ENCODE data around the gene SOX14.

The SOX14 gene
- long read RNA-seq, donor 1, result 0 reads
- long read RNA-seq, donor 2, result 0 reads
- long read RNA-seq, donor 3, result 0 reads
- long read RNA-seq, donor 4, result 0 reads
- long read RNA-seq, donor 5, result 0 reads
- long read RNA-seq, donor 6, result 0 reads
- long read RNA-seq, donor 7, result 0 reads
- long read RNA-seq, donor 8, result 0 reads

DNA sequence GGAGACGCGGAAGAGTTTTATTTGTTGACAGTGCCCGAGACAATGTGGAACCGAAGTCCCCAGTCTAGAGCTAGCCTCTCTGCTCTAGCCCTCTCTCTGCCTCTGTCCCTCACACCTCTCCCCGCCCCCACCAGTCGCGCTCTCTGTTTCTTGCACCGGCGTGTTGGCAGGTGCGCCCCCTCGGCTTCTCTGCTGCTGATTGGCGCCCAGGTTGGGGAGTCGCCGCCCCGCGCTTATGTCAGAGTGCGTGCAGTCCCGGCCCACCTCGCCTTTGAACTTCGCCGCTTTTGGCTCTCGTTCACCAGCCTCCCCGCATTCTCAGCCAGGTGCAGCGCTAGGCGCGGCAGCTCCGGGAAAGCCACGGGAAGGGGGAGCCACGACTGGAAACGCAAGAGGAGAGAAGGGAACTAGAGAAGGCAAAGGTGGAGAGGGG, at the start of gene SOX14:
Gene SOX14 (plus strand): TSS at position 315 of the 433 bp plus-strand sequence. CDS start 470 bp downstream, outside the sequence.
- DNase-seq, result peak; percentile 61

DNA sequence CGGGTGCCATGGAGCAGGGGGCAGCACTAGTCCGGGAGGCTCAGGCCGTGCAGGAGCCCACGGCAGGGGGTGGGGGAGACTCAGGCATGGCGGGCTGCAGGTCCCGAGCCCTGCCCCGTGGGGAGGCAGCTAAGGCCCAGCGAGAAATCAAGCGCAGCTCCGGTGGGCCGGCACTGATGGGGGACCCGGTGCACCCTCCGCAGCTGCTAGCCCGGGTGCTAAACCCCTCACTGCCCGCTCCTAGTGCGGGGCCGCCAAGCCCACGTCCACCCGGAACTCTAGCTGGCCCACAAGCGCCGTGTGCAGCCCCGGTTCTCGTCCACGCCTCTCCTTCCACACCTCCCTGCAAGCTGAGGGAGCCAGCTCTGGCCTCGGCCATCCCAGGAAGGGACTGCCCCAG, 49.6 kb upstream of the SOX14 start:
- DNase-seq, result no peak

DNA sequence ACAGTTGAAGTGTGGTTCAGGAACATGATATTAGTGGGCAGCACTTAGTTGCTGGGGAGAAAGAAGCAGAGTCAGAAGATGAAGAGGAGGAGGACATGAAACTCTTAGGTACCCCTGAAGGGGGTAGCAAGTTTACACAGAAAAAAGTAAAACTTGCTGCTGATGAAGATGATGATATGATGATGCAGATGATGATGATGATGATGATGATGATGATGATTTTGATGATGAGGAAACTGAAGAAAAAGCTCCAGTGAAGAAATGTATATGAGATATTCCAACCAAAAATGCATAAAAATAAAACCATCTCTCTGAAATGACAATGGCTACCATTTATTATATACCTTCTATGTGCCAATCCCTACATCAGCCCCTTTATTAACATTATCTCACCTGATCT, 39.9 kb upstream of the SOX14 start:
- DNase-seq, result no peak

DNA sequence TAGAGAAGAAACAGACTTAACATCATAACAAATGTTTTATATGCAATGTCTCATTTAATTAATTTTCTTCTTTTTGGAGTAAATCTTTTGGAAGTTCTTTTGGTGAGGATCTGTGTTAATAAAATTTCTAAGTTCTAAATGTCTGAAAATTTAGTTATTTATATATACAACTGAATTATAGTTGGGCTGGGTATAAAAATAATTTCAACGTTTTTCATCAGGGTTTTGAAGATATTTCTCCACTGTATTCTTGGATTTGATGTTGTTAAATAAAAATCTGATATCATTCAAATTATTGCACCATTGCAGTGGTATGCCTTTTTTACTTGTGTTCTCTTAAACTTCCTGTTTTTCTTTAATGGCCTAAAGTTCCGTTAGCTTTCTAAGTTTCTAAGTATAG, 26.9 kb upstream of the SOX14 start:
- no peak for DNase-seq

DNA sequence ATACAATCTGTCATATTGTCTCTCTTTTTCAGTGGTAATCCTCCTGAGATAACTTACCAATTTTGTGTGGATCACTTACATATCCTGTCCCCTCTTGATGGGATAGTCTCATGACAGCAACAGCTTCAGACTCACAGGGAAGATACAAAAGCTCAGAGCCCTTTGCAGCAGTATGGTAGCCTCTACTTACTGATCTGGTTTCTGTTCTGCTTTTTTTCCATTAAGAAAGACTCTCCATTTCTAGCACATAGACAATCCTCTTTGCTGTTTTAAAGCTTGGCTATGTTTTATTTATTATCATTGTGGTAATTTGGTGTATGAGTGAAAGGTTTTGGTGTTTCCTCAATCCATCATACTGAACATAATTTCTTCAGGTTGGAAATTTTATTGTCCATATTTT, 25.4 kb upstream of the SOX14 start:
- no peak for DNase-seq

DNA sequence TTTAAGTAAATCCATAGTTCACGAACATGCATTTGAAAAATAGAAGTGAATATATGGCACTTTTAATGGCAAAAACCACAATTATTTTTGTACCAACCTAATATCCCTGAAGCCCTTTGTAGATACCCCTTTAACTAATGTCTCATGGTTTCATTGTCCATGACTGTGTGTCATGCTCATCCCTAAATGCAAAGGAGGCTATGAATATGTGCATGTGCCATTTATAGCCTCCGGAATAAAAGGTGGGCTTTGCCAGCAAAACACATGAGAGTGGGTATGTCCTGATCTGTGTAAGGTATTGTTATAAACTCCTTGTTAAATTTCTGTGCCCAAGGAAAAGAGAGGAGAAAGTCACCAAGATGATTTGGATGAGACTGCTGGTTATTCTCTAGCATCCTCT, 20.5 kb upstream of the SOX14 start:
- no peak for DNase-seq

DNA sequence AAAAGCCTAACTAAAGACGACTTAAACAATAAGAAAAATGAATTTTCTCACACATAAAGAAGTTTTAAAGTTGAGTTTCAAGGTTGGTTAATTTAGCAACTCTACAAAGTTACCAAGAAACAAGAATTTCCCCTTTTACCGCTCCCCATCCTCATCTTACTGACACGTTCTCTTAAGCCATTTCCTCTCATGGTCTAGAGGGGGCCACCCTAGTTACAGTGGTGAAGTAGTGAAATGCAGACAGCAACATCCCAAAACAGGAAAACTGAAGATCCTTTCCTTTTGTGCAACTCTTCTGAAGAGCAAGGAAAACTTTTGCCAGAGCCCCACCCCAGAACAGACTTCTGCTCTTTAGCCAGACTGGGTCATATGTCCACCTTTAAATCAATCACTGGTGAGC, 17.3 kb upstream of the SOX14 start:
- DNase-seq, result no peak

DNA sequence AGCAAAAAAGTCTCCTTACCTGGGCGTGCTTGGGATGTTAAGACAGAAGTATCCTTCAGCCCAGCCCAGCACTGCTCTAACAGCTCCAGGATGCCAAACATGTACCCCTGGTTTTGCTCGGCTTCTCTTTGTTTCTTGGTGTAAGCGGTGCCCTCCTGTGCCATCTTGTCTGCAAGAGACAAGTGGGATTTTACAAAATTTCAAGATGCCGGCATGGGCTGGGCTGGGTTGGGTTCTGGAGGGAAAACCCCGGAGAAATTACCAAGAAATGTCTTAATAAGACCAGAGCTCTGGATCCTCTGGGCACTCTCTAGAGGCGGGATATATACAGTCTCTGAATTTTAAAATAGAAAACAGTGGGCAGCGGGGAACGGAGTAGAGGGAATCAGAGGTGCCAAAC, 4.6 kb upstream of the SOX14 start:
- no peak for DNase-seq

DNA sequence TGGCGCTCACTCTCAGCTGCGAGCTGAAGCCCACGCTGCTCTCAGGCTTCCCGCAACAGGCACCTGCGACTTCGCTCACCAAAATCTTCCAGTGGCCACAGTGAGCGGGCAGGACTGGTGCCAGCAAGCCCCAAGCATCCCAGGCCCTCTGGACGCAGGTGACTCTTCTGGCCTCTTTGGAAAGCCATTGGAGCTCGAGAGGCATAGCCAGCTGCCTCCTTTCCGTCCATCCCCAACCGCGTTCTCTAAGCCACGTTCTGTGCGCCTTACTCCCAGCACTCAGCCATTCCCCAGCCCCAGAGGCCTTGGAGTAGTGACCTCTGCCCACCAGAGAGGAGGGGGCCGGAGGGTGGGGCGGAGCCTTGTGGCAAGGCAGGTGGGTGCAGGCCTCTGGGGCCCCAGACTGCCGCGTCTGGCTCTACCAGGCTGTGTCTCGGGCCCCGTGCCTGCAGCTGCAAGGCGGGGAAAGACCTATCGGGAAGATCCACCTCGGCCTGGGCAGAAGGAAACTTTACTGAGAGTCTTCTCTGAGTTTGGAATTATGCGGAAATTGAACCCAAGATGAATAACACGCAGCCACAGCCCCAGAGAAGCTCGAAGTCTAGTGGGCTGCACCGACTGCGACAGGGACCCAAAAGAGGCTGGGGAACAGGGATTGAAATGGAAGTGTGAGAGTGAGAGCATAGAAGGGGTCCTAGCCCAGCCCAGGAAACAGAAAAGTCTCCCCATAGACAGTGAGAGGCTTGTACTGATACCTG, 3.6 kb upstream of the SOX14 start:
- peak; percentile 17 for DNase-seq

DNA sequence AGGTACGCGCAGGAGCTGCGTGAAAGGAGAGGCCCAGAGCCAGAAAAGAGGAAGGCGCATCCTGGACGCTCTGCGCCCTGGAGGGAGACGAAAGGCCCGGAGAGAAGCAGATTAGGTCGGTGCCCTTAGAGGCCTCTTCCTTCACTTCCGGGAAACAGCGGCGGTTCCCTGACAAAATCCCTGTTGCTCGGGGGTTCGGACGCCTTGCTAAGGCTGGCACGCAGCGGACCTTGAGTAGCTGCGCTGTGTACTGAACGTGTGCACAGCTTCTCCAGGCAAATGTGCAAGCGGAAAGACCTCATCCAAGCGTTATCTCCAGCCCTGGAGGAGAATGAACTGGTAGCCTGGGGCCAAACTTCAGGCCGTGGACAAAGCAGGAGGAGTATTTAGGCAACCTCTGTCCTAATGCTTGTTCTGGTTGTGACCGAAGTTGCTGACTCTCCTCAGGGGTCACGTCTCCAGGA, 3.0 kb upstream of the SOX14 start:
- peak; percentile 20 for DNase-seq

DNA sequence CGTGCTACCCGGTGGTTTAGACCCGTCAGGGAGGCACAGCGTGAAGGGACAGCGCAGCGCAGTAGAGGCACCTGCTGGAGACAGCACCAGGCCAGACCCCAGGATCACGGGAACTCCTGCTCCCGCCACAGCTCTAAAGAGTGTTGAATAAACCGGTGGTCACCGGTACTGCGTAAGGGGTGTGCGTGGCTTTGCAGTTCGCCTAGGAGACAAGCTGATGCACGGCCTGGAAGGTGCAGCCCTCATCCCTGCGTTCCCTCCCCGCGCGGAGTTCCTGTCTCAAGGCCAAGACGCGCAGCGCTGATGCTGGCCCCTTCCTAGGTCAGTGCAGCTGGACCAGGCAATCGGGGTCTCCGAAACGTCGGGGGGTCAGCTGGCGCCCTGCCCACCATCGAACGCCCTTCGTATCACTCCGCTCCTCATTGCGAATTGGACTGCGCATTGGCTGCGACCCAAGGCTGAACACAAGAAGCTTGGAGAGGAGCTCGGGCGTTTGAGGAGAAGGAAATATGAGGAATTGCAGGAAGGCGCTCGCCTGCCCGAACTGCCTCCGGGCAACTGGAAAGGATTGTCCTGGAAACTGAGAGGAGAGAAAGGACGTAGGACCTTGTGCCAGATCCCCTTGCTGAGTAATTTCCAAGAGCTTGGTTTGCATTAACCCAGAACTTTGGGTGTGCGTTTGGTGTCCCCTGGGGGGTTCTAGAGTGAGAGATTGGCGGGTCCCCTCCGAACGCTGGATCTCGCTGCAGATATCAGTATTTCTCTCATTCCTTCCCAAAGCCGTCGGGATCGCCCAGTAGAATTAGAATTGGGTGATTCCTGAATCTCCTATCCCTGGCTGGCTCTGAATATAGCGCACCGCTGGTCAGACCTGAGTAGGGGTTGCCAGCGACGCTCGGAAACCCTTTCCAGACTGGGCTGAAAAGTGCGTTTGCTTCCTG, 2.3 kb upstream of the SOX14 start:
- no peak for DNase-seq

DNA sequence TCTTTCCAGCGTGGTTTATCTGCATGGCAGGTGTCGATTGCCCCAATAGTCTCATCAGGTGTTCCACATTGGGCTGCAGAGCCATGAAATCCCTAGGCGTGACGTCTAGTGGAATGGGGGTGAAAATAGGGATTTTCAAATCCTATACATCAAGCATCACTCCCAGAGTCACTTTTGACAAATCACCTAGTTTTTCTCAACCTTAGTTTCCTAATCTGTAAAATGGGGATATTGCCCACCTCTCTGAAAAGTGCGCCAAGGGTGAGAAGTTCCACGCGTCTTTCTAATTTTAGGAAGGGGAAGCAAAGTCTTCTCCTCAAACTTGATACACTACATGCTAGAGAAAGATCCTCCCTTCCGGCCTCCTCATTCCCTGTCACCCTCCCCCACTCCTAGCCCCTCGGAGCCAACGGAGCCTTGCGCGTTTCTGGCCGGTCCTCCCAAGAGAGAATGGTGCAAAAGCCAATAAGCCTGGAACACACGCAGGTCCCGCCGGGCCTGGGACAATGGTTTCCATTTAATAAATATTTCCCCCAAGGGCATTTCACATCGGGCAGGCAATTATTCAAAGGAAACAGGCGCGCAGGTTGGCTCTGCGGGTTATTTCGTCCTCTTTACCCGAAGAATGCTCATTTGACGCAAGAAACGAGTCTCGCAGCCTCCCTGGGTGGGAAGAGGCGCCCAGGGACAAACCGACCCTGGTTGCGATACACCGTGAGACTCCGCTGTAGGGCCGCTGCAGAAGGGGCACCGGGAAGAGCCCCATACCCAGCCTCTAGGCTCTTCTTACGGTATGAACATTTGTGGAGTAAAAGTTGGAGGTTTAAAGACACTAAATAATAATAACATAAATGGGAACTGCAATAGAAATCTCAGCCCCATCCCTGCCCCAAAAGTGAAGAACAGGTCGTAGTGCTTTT, 1.2 kb upstream of the SOX14 start:
- peak; percentile 21 for DNase-seq

DNA sequence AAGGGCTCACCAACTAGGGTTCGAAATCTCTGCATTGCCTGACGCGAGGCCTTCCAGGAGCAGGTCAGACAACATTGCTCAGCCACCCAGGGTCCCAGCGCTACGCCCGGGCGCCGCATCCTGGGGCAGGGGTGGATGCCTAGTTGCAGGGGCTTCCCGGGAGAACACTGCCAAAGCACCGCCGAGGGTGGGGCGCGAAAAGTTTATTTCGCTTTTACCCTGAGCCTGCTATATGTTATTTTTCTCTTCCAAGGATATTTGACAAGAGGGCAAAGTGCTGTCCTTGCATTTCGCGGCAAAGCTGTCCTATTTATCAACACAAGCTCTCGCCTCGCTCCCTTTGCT, 549 bp upstream of the SOX14 start:
- no peak for DNase-seq

DNA sequence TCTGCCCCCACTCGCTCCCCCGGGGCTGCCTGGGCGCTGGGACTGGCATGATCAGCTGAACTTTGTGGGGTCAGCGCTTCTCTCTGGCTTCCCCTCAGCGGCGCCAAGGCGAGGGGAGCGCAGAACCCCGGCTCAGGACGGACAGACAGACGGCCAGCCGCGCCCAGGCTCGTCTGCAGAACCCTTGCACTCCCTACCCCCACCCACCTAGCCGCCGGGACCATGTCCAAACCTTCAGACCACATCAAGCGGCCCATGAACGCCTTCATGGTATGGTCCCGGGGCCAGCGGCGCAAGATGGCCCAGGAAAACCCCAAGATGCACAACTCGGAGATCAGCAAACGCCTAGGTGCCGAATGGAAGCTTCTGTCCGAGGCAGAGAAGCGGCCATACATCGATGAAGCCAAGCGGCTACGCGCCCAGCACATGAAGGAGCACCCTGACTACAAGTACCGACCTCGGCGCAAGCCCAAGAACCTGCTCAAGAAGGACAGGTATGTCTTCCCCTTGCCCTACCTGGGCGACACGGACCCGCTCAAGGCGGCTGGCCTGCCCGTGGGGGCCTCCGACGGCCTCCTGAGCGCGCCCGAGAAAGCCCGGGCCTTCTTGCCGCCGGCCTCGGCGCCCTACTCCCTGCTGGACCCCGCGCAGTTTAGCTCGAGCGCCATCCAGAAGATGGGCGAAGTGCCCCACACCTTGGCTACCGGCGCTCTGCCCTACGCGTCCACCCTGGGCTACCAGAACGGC, 621 bp downstream of the SOX14 start:
- DNase-seq, result no peak

DNA sequence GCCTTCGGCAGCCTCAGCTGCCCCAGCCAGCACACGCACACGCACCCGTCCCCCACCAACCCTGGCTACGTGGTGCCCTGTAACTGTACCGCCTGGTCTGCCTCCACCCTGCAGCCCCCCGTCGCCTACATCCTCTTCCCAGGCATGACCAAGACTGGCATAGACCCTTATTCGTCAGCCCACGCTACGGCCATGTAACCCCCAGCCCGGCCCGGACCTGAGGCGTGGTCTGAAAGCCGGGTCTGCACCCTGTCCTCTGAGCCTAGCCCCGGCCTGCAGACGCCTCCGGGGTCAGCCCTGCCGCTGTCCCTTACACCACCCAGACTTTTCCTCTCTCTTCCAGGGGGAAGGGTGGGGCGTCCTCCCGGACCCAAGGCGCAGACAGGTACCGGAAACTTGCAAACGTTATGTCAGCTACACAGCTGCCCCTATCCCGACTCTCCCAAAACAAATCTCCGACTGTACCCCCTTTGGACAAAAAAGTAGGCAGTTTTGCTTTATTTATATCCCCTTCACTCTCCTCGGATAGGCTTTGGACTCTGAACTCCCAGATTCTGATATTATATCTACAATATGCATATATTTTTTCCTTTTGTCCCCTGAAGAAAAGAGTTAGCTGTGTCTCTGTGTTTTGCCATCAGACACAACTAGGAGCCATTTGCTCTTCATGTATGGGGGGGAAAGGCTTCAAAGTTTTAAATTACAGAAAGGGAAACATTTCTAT, 1.4 kb downstream of the SOX14 start:
- peak; percentile 42 for DNase-seq

DNA sequence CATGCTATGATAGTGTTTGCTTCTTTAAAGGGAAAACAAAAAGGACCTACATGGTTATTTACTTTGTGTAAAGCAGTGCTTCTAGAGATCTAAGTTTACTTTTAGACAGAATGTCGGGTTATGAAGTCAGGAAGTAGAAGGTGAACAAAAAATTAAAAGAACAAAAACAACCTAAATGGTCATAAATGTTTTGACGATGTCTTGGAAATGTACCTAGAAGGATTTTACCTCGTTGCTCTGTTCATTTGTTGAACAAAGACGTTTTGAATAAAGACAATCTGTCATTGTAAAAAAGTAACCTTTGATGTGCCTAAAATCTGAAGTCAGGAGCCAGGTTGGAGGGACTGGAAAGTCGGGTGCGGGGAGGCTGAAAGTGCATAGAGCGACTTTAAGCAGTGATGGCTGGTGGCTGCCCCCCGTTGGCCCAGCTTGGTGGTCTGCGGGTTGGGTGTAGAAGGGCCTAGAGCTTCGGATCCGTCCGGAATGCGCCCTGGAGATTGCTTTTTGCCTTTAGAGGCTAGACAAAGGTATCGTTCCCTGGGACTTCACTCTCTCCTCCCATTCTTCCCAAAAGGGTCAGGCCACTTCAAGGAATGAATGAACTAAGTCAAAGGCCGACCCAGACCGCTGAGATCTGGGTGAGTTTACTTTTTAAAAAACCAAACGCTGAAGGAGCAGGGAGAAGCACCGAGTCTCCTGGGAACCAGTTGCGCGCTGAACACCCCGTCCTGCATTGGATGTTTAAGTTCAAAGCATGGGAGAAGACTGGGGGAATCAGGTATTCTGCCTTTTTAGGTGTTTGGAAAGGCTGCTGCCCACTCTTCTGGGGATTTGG, 2.1 kb downstream of the SOX14 start:
- peak; percentile 41 for DNase-seq

DNA sequence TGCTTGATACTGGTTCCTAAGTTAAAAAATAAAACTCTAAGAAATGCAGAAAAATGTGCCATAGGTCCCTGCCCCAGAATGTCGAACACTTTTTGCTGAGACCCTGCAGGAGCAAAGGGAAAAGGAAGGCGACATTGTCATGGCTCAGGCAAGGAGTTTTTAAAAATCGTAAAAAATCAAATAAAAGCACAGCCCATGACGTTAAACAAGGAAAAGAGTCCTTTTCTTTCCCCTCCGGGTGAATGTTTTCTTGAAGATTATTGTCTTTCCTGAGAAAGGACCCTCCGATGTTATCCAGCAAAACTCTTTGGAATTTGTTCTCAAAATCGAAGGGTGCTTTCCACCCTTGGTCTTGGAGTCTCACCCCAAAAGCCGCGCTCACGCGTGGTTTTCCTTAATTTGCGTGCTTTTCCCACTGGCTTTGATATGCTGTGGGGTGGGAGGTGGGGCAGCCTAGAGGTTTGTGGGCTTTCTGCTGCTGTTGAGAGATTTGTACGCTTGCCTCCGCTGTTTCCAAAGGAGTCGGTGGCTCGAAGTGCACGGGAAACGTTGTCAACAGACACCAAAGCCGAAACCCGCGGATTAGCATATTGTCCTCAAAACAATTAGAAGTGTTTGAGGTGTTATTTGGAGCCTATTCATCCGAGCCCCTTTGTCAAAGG, 2.9 kb downstream of the SOX14 start:
- DNase-seq, result peak; percentile 31

DNA sequence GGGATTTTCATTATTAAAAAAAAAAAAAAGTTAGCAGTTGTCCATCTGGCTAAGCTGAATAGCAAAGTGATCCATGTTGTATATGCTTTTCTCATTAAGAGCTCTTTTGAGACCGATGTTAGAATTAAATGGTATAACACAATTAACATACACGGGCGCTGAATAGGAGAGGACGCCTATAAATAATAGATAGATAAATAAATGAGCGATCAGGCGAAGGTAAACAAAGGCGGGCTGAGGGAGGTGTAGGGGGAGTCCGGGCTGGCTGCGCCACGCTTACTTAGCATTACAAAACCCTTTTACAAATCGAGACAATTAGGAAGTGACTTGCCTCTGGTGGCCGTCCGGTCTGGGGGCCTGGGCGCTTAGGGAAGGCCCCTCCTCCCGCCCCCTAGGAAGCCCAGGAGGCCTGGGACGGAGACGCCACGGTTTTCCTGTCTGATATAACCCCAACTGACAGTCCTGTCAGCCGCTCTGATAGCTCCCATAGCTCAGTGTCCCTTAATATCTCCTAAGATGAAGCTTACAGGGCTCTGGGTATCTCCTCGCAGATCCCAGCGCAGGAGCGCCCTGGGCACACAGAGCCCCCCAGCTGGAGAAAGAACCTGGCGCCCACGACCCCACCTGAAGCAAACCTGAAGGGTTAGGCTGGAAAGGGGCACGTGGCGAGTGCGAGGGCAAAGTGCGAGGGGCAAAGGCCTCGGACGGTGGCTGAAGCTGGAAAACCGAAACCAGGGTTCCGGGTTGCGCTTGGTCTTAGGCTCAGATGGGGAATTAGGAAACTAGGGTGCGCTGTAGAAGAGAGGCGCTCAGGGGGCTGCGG, 3.6 kb downstream of the SOX14 start:
- DNase-seq, result peak; percentile 57
